22Rv1 (cell line): Measurements from ENCODE around the gene LGSN.

Experiments used
- CTCF ChIP-seq: fragments of 450-650 bp; IDR thresholded peaks from 2 replicates; pipeline ENCODE4 v1.5.1; 2017; ENCODE audit warnings: mild to moderate bottlenecking
- ZFX ChIP-seq: fragments of 450-650 bp; IDR thresholded peaks from 2 replicates; pipeline ENCODE4 v1.6.1; 2017; ENCODE audit warnings: antibody characterized with exemption, borderline replicate concordance

GRCh38 chr6:63306420-63306819, 13.4 kb downstream of the LGSN start:
- TF ChIP-seq CTCF (no peak), ZFX (no peak)
